ENCODE results near the gene SBK1.

Gene SBK1

GRCh38 chr16:28283173-28283572, 9.2 kb upstream of the SBK1 start:
- no peak for DNase-seq

DNA sequence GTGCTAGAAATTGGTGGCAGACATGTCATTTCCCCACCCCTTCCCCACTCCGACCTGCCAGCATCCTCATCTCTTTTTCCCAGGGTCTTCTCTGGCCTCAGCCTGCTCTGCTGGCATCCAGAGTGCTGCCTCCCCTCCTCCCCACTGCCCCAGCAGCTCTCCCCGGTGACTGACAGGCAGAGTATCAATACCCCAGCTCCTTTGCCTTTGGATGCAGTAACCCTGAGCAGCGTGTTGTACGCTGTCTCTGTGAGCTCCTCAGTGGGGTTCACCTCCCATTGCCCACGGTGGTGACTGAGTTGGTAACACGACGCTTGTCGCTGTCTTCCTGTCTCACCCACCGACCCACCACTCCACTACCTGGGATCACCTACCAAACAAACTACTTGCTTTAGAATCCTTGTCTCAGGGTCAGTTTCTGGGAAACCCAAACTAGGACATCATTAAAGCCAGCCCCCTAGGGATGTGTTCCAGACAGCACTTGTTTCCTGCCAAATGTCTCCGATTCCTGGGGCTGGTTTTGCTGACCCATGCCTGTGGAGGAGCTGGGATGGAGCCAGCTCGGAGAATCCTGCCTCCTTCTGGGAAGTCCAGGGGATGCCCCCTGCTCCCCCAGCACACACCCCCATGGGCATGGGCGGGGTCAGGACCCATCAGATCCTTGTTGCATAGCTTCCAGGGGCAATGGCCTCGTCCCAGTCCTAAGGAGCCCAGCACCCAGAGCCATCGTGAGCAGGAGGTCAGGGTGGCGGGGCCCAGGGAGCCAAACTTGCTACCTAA, 8.3 kb upstream of the SBK1 start:
- DNase-seq = no peak

DNA sequence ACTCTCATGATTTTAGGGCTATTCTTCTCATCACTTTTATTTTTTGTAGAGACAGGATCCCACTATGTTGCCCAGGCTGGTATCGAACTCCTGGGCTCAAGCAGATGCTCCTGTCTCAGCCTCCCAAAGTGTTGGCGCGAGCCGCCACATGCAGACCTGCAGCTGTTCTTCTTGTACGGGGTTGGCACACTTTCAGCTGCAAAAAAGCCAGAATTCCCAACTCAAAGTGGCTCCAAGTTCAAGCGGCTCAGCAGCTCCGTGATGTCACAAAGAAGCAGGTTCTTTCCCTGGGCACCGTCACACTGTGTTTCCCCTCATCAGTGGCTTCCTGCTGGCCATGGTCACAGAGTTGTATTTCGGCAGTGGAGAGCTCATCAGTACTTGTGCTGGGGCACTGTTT, 6.7 kb upstream of the SBK1 start:
- DNase-seq = no peak

DNA sequence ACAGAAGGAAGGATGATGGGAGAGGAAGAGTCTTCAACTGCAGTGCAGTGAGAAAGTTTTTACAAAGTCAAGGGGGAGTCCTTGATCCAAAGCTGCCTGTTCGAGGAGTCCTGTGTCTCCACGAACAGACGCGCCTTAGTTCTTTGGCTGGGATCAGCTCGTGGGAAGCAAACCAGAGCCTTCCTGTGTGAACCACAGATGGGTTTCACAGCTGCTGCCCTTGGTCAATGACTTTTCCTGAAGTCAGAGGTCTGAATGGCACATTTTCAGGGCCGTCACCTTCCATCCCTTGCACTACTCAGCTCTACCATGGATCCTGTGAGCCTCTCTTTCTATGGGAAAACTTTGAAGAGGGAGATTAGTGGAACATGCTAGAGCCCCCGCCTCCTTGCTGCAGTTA, 4.2 kb upstream of the SBK1 start:
- no peak for DNase-seq

- DNase-seq = peak; percentile 49
Measured at GRCh38 chr16:28289048-28289447, 3.3 kb upstream of the SBK1 start.

DNA sequence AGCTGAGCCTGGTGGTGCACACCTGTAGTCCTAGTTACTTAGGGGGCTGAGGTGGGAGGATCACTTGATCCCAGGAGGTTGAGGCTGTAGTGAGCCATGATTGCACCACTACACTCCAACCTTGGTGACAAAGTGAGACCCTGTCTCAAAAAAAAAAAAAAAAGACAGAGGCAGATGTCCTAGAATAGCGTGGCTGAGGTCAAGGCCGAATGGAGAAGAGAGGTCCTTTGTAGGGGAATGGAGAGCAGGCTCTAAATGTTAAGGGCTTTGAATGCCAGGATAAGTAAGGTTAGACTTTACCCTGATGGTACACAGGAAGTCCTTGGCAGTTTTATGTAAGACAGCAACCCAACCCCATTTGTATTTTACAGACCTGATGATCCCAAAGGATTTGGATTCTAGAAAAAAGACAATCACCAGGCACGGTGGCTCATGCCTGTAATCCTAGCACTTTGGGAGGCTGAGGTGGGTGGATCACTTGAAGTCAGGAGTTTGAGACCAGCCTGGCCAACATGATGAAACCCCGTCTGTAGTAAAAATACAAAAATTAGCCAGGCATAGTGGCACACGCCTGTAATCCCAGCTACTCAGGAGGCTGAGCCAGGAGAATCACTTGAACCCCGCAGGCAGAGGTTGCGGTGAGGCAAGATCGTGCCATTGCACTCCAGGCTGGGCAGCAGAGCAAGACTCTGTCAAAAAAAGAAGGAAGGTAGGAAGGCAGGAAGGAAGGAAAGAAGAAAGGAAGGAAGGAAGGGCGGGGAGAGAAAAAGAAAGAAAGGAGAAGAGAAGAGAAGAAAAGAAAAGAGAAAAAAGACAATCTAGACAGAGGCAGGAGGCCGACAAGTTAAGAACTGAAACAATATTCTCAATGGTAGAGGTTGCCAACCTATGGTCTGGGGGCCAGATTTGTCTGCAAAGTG, 2.1 kb upstream of the SBK1 start:
- DNase-seq = no peak

- DNase-seq = no peak
Measured at GRCh38 chr16:28290859-28291254, 1.5 kb upstream of the SBK1 start.

GRCh38 chr16:28292731-28293600, 641 bp downstream of the SBK1 start:
- no peak for DNase-seq

- no peak for DNase-seq
Measured at GRCh38 chr16:28293601-28293960, 1.3 kb downstream of the SBK1 start.

GRCh38 chr16:28294201-28294600, 1.9 kb downstream of the SBK1 start:
- DNase-seq = no peak

- DNase-seq = no peak
Measured at GRCh38 chr16:28295276-28295675, 3.0 kb downstream of the SBK1 start.

GRCh38 chr16:28297308-28297707, 5.0 kb downstream of the SBK1 start:
- no peak for DNase-seq

- DNase-seq = no peak
Measured at GRCh38 chr16:28297784-28298510, 5.6 kb downstream of the SBK1 start.

- DNase-seq = no peak
Measured at GRCh38 chr16:28298511-28298878, 6.2 kb downstream of the SBK1 start.

DNA sequence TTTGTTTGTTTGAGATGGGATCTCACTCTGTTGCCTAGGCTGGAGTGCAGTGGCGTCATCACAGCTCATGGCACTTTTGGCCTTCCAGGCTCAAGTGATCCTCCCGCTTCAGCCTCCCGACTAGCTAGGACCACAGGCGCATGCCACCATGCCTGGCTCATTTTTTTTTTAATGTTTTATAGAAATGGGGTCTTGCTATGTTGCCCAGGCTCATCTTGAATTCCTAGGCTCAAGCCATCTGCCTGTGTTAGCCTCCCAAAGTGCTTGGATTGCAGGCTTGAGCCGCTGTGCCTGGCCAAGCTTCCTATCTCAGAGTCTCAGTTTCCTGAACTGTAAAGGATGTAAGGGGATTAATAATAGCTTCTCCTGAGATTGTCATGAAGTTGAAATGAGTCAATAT, 8.0 kb downstream of the SBK1 start:
- DNase-seq = no peak

DNA sequence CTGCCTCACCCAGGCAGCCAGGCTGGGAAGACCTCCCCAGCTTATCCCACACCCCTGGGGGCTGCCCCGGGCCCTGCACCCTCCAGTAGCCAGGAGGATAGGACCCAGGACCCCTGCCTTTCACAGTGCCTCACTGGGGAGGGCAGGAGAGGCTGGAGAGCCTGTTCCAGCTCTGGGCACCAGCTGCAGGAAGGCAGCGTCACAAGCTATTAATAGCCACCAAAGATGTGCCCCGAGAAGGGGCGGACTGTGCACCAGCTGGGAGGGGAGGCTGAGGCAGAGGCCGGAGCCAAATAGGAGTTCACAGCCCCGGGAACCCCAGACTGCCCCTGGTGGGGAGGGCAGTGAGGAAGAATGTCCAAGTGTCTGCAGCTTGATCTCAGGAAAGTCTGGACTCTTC, 8.8 kb downstream of the SBK1 start:
- no peak for DNase-seq

- no peak for DNase-seq
Measured at GRCh38 chr16:28301620-28302019, 9.3 kb downstream of the SBK1 start.

- no peak for DNase-seq
Measured at GRCh38 chr16:28303132-28303531, 10.8 kb downstream of the SBK1 start.

- DNase-seq = peak; percentile 63
Measured at GRCh38 chr16:28304214-28304613, 11.9 kb downstream of the SBK1 start.

DNA sequence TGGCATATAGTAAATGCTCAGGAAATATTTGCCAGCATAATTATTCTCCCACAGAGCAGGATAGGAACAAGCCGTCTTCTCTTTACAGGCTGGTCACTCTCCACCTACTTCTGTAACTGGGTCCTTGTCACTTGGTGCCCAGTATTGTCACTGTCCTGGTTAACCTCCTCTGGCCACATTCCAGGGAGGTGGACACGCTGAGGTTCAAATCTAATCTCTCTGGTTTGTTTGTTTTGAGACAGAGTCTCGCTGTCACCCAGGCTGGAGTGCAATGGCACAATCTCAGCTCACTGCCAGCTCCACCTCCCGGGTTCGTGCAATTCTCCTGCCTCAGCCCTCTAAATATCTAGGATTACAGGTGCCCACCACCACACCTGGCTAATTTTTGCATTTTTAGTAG, 15.6 kb downstream of the SBK1 start:
- no peak for DNase-seq

GRCh38 chr16:28308794-28309584, 16.7 kb downstream of the SBK1 start:
- DNase-seq = no peak

- peak; percentile 85 for DNase-seq
Measured at GRCh38 chr16:28309811-28310311, 17.5 kb downstream of the SBK1 start.
